ENCODE data around the gene COL23A1. TPM values are rescaled to one million over a fixed set of nuclear protein-coding genes. Genes with fewer than 3 reads are reported as not detected.

COL23A1 gene
- total and polyA plus RNA-seq, 4 donors, result 0.36 to 1.5 (median 1.1) TPM; not detected in 1

- Histone ChIP-seq H3K4me3 (ENCODE audit: low read length in 2 of 2) (no peak overlapping the region), H3K4me1 (ENCODE audit: control insufficient read depth in 1 of 2, insufficient read depth in 2 of 2, low read length in 2 of 2) (no peaks in the 10 kb centered on the region), H3K36me3 (ENCODE audit: control insufficient read depth in 1 of 2, insufficient read depth in 2 of 2, low read length in 1 of 2) (no peaks in the 10 kb centered on the region), H3K9me3 (ENCODE audit: control insufficient read depth, low read length) (no peaks in the 10 kb centered on the region), H3K27me3 (ENCODE audit: control insufficient read depth in 1 of 2, insufficient read depth in 2 of 2, low read length in 1 of 2) (no peaks in the 10 kb centered on the region), H3K27ac (ENCODE audit: low read depth in 1 of 2, low read length in 2 of 2) (no peak overlapping the region)
- ATAC-seq (ENCODE audit: low FRiP score) (peak; percentile 6), DNase-seq (peak; percentile 21 to 51)
- intact Hi-C loops (cut with DNase I), result no loop called here
- WGBS, 2 donors, result 90 to 93% methylated on average over 11 of the region's 11 CpGs
Observed at GRCh38 chr5:178338126-178338749, 252.0 kb downstream of the COL23A1 start.

DNA sequence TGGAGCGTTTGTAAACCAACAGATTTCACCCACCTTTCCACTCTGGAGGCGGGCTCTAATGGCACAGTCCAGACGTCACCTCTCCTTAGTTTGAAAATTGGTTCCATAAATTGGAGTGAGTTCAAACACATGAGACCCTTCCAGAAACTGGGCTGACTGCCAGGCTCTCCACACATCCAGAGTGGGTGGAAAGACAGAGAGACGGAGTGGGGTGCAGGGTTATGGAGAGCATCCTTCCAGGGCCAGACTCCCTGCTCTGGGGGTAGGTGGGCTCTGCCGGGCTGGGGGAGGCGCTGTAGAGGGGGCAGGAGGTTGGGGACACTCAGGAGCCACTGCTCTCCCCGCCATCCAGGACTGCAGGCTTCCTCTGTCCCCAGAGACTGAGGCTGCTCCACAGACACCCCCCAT is 252.9 kb downstream of the COL23A1 start:
- Histone ChIP-seq H3K27ac (ENCODE audit: low read depth in 1 of 2, low read length in 2 of 2) (no peak overlapping the region), H3K4me3 (ENCODE audit: low read length in 2 of 2) (no peak overlapping the region), H3K36me3 (ENCODE audit: control insufficient read depth in 1 of 2, insufficient read depth in 2 of 2, low read length in 1 of 2) (no peaks in the 10 kb centered on the region), H3K27me3 (ENCODE audit: control insufficient read depth in 1 of 2, insufficient read depth in 2 of 2, low read length in 1 of 2) (no peaks in the 10 kb centered on the region), H3K9me3 (ENCODE audit: control insufficient read depth, low read length) (no peaks in the 10 kb centered on the region), H3K4me1 (ENCODE audit: control insufficient read depth in 1 of 2, insufficient read depth in 2 of 2, low read length in 2 of 2) (no peaks in the 10 kb centered on the region)
- peak; percentile 17 to 51 for DNase-seq
- intact Hi-C loops (cut with DNase I), result no loop called here
- no peak for ATAC-seq (ENCODE audit: low FRiP score)
- WGBS, 2 donors, result 38 to 69% methylated on average over 7 of the region's 7 CpGs

DNA sequence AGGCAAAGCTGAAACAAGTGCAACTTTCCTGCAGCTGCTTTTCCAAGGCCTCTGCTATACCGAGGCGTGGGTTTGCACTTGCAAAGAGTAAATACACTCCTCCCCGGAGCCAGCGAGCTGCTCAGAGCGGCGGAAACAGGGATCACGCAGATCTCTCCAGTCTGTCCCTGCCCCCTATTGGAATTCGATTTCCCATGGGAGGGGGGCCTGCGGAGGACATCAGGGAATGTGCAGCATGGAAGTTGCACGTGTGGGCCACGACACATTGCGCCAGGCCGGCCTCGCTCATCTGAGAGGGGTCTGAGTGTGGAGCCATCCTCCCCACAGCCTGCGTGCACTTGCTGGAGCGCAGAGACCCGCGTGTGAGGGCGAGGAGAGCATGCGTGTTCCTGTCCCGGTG is 253.3 kb downstream of the COL23A1 start:
- Histone ChIP-seq H3K27me3 (ENCODE audit: control insufficient read depth in 1 of 2, insufficient read depth in 2 of 2, low read length in 1 of 2) (no peaks in the 10 kb centered on the region), H3K9me3 (ENCODE audit: control insufficient read depth, low read length) (no peaks in the 10 kb centered on the region), H3K36me3 (ENCODE audit: control insufficient read depth in 1 of 2, insufficient read depth in 2 of 2, low read length in 1 of 2) (no peaks in the 10 kb centered on the region), H3K4me1 (ENCODE audit: control insufficient read depth in 1 of 2, insufficient read depth in 2 of 2, low read length in 2 of 2) (no peaks in the 10 kb centered on the region), H3K4me3 (ENCODE audit: low read length in 2 of 2) (no peak overlapping the region), H3K27ac (ENCODE audit: low read depth in 1 of 2, low read length in 2 of 2) (no peak overlapping the region)
- 44 to 58% methylated on average over 21 of the region's 21 CpGs for WGBS, 2 donors
- ATAC-seq (ENCODE audit: low FRiP score) (no peak), DNase-seq (peak; percentile 41 to 70)
- intact Hi-C loops (cut with DNase I), result no loop called here

- no peak overlapping the region for H3K27ac ChIP-seq (ENCODE audit: low read depth in 1 of 2, low read length in 2 of 2)
- H3K27me3 ChIP-seq (ENCODE audit: control insufficient read depth in 1 of 2, insufficient read depth in 2 of 2, low read length in 1 of 2), result no peaks in the 10 kb centered on the region
- no peak for ATAC-seq (ENCODE audit: low FRiP score)
- no peak overlapping the region for H3K4me3 ChIP-seq (ENCODE audit: low read length in 2 of 2)
- no peak for DNase-seq
- intact Hi-C loops (cut with DNase I), result no loop called here
- no peaks in the 10 kb centered on the region for H3K4me1 ChIP-seq (ENCODE audit: control insufficient read depth in 1 of 2, insufficient read depth in 2 of 2, low read length in 2 of 2)
- 80 to 96% methylated on average over 8 of the region's 8 CpGs for WGBS, 2 donors
- no peaks in the 10 kb centered on the region for H3K9me3 ChIP-seq (ENCODE audit: control insufficient read depth, low read length)
- no peaks in the 10 kb centered on the region for H3K36me3 ChIP-seq (ENCODE audit: control insufficient read depth in 1 of 2, insufficient read depth in 2 of 2, low read length in 1 of 2)
Observed at GRCh38 chr5:178335302-178336030, 254.7 kb downstream of the COL23A1 start.

- DNase-seq (peak; percentile 71 to 76), ATAC-seq (ENCODE audit: low FRiP score) (no peak)
- H3K4me3 ChIP-seq (ENCODE audit: low read length in 2 of 2), result no peak overlapping the region
- no peaks in the 10 kb centered on the region for H3K4me1 ChIP-seq (ENCODE audit: control insufficient read depth in 1 of 2, insufficient read depth in 2 of 2, low read length in 2 of 2)
- WGBS, 2 donors, result 93 to 95% methylated on average over 8 of the region's 8 CpGs
- intact Hi-C loops (cut with DNase I), result no loop called here
- H3K27ac ChIP-seq (ENCODE audit: low read depth in 1 of 2, low read length in 2 of 2), result no peak overlapping the region
- no peaks in the 10 kb centered on the region for H3K27me3 ChIP-seq (ENCODE audit: control insufficient read depth in 1 of 2, insufficient read depth in 2 of 2, low read length in 1 of 2)
- H3K36me3 ChIP-seq (ENCODE audit: control insufficient read depth in 1 of 2, insufficient read depth in 2 of 2, low read length in 1 of 2), result no peaks in the 10 kb centered on the region
- H3K9me3 ChIP-seq (ENCODE audit: control insufficient read depth, low read length), result no peaks in the 10 kb centered on the region
Observed at GRCh38 chr5:178334861-178335260, 255.3 kb downstream of the COL23A1 start.

DNA sequence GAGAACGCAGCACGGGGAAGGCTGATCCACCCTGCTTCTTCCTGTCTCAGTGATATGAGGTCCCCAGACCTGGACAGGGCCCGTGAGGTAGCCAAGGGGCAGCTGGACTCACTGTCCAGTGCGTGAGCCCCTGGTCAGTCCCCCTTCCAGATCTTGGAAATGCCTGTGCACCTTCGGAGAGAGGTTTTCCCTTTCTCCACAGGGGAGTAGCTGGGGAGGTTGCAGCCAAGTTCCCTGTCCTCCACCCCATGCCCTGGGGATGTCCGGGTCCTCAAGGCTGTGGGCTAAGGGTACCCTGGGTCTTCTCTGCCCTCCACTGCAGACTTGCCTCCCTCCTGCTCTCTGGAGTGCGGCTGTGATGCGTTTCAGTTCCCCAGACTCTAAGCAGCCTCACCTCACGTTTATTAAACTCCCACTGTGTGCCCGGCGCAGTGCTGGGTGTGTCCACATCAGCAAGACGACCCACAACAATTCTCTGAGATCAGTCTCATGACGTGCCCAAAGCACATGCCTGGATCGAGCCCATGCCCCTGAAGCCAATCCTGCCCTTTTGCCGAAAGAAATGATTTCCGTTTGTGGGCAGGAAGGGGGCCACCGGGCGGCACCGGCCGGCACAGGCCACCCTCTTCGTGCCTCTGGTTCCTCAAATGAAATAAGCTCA is 256.2 kb downstream of the COL23A1 start:
- Histone ChIP-seq H3K27me3 (ENCODE audit: control insufficient read depth in 1 of 2, insufficient read depth in 2 of 2, low read length in 1 of 2) (no peaks in the 10 kb centered on the region), H3K4me3 (ENCODE audit: low read length in 2 of 2) (no peak overlapping the region), H3K4me1 (ENCODE audit: control insufficient read depth in 1 of 2, insufficient read depth in 2 of 2, low read length in 2 of 2) (no peaks in the 10 kb centered on the region), H3K36me3 (ENCODE audit: control insufficient read depth in 1 of 2, insufficient read depth in 2 of 2, low read length in 1 of 2) (no peaks in the 10 kb centered on the region), H3K9me3 (ENCODE audit: control insufficient read depth, low read length) (no peaks in the 10 kb centered on the region), H3K27ac (ENCODE audit: low read depth in 1 of 2, low read length in 2 of 2) (no peak overlapping the region)
- DNase-seq (peak; percentile 58 to 60), ATAC-seq (ENCODE audit: low FRiP score) (no peak)
- 90 to 96% methylated on average over 21 of the region's 21 CpGs for WGBS, 2 donors
- intact Hi-C loops (cut with DNase I), result no loop called here

DNA sequence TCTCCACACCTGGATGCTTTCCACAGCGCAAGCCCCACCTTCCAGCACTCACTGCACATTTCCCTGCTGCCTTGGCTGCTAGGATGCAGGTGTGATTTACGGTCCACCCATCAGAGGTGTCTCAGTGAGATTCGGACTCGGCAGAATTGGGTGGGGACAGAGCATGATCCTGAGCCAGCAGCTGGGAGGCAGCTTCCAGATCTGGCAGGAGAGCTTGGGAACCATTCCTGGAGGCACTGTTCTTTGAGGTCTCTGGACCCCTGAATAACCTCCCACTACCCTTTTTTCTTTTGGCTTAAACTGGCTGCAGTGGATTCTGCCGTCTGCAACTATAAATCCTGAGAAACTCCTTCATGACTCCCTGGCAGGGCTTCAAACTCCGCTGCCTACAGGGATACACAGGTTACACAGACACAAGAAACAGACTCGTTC is 258.0 kb downstream of the COL23A1 start:
- H3K9me3 ChIP-seq (ENCODE audit: control insufficient read depth, low read length), result no peaks in the 10 kb centered on the region
- 45 to 46% methylated on average over 7 of the region's 7 CpGs for WGBS, 2 donors
- no peak for ATAC-seq (ENCODE audit: low FRiP score)
- intact Hi-C loops (cut with DNase I), result no loop called here
- H3K27ac ChIP-seq (ENCODE audit: low read depth in 1 of 2, low read length in 2 of 2), result no peak overlapping the region
- no peaks in the 10 kb centered on the region for H3K4me1 ChIP-seq (ENCODE audit: control insufficient read depth in 1 of 2, insufficient read depth in 2 of 2, low read length in 2 of 2)
- no peak overlapping the region for H3K4me3 ChIP-seq (ENCODE audit: low read length in 2 of 2)
- H3K27me3 ChIP-seq (ENCODE audit: control insufficient read depth in 1 of 2, insufficient read depth in 2 of 2, low read length in 1 of 2), result no peaks in the 10 kb centered on the region
- DNase-seq, result peak; percentile 18 to 52
- no peaks in the 10 kb centered on the region for H3K36me3 ChIP-seq (ENCODE audit: control insufficient read depth in 1 of 2, insufficient read depth in 2 of 2, low read length in 1 of 2)

DNA sequence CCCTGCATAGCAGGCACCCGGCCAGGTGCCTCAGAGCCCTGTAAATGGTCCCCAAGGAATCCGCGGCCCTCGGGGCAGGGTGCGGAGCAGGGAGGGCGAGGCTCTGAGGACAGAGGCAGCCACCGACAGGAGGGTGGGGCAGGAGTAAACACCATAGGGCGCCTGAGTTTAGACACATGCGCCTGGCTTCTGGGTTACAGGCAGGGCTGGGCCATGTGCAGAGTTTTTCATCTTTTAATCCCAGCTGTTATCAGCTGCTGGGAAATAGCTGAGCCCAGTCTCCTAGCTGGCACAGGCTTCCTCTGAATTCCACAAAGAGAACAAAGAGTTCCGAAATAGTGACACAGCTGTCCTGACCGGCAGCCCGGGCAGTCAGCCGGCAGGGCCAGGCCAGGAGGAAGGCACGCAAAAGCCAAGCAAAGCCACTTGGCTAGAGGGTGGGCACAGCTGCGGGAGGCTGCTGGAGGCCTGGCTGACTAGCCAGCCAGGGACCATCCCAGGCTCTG is 258.6 kb downstream of the COL23A1 start:
- intact Hi-C loops (cut with DNase I), result no loop called here
- H3K4me1 ChIP-seq (ENCODE audit: control insufficient read depth in 1 of 2, insufficient read depth in 2 of 2, low read length in 2 of 2), result no peaks in the 10 kb centered on the region
- WGBS, 2 donors, result 7 to 8% methylated on average over 15 of the region's 15 CpGs
- DNase-seq, result peak; percentile 54 to 64
- no peak overlapping the region for H3K27ac ChIP-seq (ENCODE audit: low read depth in 1 of 2, low read length in 2 of 2)
- H3K27me3 ChIP-seq (ENCODE audit: control insufficient read depth in 1 of 2, insufficient read depth in 2 of 2, low read length in 1 of 2), result no peaks in the 10 kb centered on the region
- H3K4me3 ChIP-seq (ENCODE audit: low read length in 2 of 2), result no peak overlapping the region
- ATAC-seq (ENCODE audit: low FRiP score), result peak; percentile 57
- H3K36me3 ChIP-seq (ENCODE audit: control insufficient read depth in 1 of 2, insufficient read depth in 2 of 2, low read length in 1 of 2), result no peaks in the 10 kb centered on the region
- H3K9me3 ChIP-seq (ENCODE audit: control insufficient read depth, low read length), result no peaks in the 10 kb centered on the region
